Measurements from ENCODE around the gene KRT81. TPM values are rescaled to one million over a fixed set of nuclear protein-coding genes. Genes with fewer than 3 reads are reported as not detected.

Gene KRT81
- total RNA-seq, 1 donor from 2014 or later, result not detected

GRCh38 chr12:52277486-52278245 is 13.7 kb downstream of the KRT81 start:
- Histone ChIP-seq H3K9ac (ENCODE audit: low read depth in 1 of 3, low read length in 3 of 3) (no peak overlapping the region), H3K27ac (ENCODE audit: low read depth, low read length) (no peak overlapping the region), H3K27me3 (ENCODE audit: control insufficient read depth in 3 of 3, insufficient read depth in 3 of 3, low read length in 3 of 3) (peaks cover 3 to 22% (median 3%) of the 10 kb centered on the region in 3 donors), H3K36me3 (ENCODE audit: control insufficient read depth in 3 of 3, insufficient read depth in 3 of 3, low read length in 3 of 3) (no peaks in the 10 kb centered on the region), H3K4me1 (ENCODE audit: control insufficient read depth in 3 of 3, insufficient read depth in 3 of 3, low read length in 3 of 3) (peaks cover 24 to 31% (median 30%) of the 10 kb centered on the region in 3 donors), H3K9me3 (ENCODE audit: control insufficient read depth in 3 of 3, low read length in 3 of 3) (no peaks in the 10 kb centered on the region), H3K4me3 (ENCODE audit: low read length in 3 of 3) (no peak overlapping the region)

GRCh38 chr12:52275686-52276085 is 15.6 kb downstream of the KRT81 start:
- Histone ChIP-seq H3K9ac (ENCODE audit: low read depth in 1 of 3, low read length in 3 of 3) (no peak overlapping the region), H3K27ac (ENCODE audit: low read depth, low read length) (no peak overlapping the region), H3K27me3 (ENCODE audit: control insufficient read depth in 3 of 3, insufficient read depth in 3 of 3, low read length in 3 of 3) (peaks cover 3 to 24% (median 6%) of the 10 kb centered on the region in 3 donors), H3K36me3 (ENCODE audit: control insufficient read depth in 3 of 3, insufficient read depth in 3 of 3, low read length in 3 of 3) (no peaks in the 10 kb centered on the region), H3K9me3 (ENCODE audit: control insufficient read depth in 3 of 3, low read length in 3 of 3) (no peaks in the 10 kb centered on the region), H3K4me1 (ENCODE audit: control insufficient read depth in 3 of 3, insufficient read depth in 3 of 3, low read length in 3 of 3) (peaks cover 16 to 23% (median 22%) of the 10 kb centered on the region in 3 donors), H3K4me3 (ENCODE audit: low read length in 3 of 3) (no peak overlapping the region)

GRCh38 chr12:52274521-52275120 is 16.7 kb downstream of the KRT81 start, which contains the start of gene KRT86:
TSS of gene KRT86 (plus strand) at chr12:52274645. CDS start at chr12:52301917, 27,272 bp downstream.
- Histone ChIP-seq H3K27me3 (ENCODE audit: control insufficient read depth in 3 of 3, insufficient read depth in 3 of 3, low read length in 3 of 3) (peaks cover 3 to 27% (median 8%) of the 10 kb centered on the region in 3 donors), H3K9me3 (ENCODE audit: control insufficient read depth in 3 of 3, low read length in 3 of 3) (no peaks in the 10 kb centered on the region), H3K36me3 (ENCODE audit: control insufficient read depth in 3 of 3, insufficient read depth in 3 of 3, low read length in 3 of 3) (no peaks in the 10 kb centered on the region), H3K4me1 (ENCODE audit: control insufficient read depth in 3 of 3, insufficient read depth in 3 of 3, low read length in 3 of 3) (peaks cover 5 to 12% (median 11%) of the 10 kb centered on the region in 3 donors), H3K27ac (ENCODE audit: low read depth, low read length) (no peak within 1 kb of the TSS), H3K4me3 (ENCODE audit: low read length in 3 of 3) (no peak within 1 kb of the TSS), H3K9ac (ENCODE audit: low read depth in 1 of 3, low read length in 3 of 3) (no peak within 1 kb of the TSS)

DNA sequence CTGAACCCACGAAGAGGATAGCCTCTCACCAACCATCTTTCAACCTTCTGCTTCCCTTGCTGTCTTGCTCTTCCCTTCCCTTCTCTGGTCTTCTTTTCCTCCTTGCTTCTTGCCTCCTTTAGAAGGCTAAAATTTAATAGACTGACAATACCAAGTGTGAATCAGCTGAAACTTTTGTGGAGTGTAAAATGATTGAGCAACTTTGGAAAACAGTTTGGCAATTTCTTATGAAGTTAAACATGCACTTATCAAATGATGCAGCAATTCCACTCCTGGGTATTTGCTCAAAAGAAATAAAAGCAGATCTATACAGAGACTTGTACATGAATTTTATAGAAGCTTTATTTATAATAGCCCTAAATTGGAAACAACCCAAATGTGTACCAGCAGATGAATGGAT is 20.2 kb downstream of the KRT81 start:
- Histone ChIP-seq H3K36me3 (ENCODE audit: control insufficient read depth in 3 of 3, insufficient read depth in 3 of 3, low read length in 3 of 3) (no peaks in the 10 kb centered on the region), H3K4me1 (ENCODE audit: control insufficient read depth in 3 of 3, insufficient read depth in 3 of 3, low read length in 3 of 3) (no peaks in the 10 kb centered on the region), H3K27me3 (ENCODE audit: control insufficient read depth in 3 of 3, insufficient read depth in 3 of 3, low read length in 3 of 3) (peaks cover 0 to 12% (median 5%) of the 10 kb centered on the region in 3 donors), H3K27ac (ENCODE audit: low read depth, low read length) (no peak overlapping the region), H3K9me3 (ENCODE audit: control insufficient read depth in 3 of 3, low read length in 3 of 3) (no peaks in the 10 kb centered on the region), H3K9ac (ENCODE audit: low read depth in 1 of 3, low read length in 3 of 3) (no peak overlapping the region), H3K4me3 (ENCODE audit: low read length in 3 of 3) (no peak overlapping the region)

GRCh38 chr12:52270541-52271070 is 20.7 kb downstream of the KRT81 start:
- Histone ChIP-seq H3K4me1 (ENCODE audit: control insufficient read depth in 3 of 3, insufficient read depth in 3 of 3, low read length in 3 of 3) (no peaks in the 10 kb centered on the region), H3K4me3 (ENCODE audit: low read length in 3 of 3) (no peak overlapping the region), H3K27me3 (ENCODE audit: control insufficient read depth in 3 of 3, insufficient read depth in 3 of 3, low read length in 3 of 3) (peaks cover 0 to 8% (median 5%) of the 10 kb centered on the region in 3 donors), H3K9ac (ENCODE audit: low read depth in 1 of 3, low read length in 3 of 3) (no peak overlapping the region), H3K27ac (ENCODE audit: low read depth, low read length) (no peak overlapping the region), H3K36me3 (ENCODE audit: control insufficient read depth in 3 of 3, insufficient read depth in 3 of 3, low read length in 3 of 3) (no peaks in the 10 kb centered on the region), H3K9me3 (ENCODE audit: control insufficient read depth in 3 of 3, low read length in 3 of 3) (no peaks in the 10 kb centered on the region)

DNA sequence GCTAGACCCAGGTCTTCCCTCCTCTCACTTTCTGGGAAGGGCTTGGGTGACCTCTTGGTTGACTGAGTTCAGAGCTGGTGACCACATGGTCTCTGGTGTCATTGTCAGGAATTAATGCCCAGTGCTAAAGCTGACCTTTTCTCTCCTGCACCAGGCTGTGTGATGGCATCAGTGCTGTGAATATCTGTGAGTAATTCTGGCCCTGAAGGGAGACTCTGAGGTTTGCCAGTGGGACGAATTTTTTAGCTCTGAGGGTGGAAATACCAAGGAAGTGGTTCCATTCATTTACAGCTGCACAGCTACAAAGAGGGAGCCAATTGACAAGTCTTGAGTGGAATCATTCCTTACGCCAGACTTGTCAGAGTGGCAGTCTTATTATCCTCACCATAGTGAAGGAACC is 23.1 kb downstream of the KRT81 start:
- Histone ChIP-seq H3K9ac (ENCODE audit: low read depth in 1 of 3, low read length in 3 of 3) (no peak overlapping the region), H3K27ac (ENCODE audit: low read depth, low read length) (no peak overlapping the region), H3K9me3 (ENCODE audit: control insufficient read depth in 3 of 3, low read length in 3 of 3) (no peaks in the 10 kb centered on the region), H3K27me3 (ENCODE audit: control insufficient read depth in 3 of 3, insufficient read depth in 3 of 3, low read length in 3 of 3) (peaks cover 0 to 8% (median 5%) of the 10 kb centered on the region in 3 donors), H3K4me1 (ENCODE audit: control insufficient read depth in 3 of 3, insufficient read depth in 3 of 3, low read length in 3 of 3) (no peaks in the 10 kb centered on the region), H3K36me3 (ENCODE audit: control insufficient read depth in 3 of 3, insufficient read depth in 3 of 3, low read length in 3 of 3) (no peaks in the 10 kb centered on the region), H3K4me3 (ENCODE audit: low read length in 3 of 3) (no peak overlapping the region)

DNA sequence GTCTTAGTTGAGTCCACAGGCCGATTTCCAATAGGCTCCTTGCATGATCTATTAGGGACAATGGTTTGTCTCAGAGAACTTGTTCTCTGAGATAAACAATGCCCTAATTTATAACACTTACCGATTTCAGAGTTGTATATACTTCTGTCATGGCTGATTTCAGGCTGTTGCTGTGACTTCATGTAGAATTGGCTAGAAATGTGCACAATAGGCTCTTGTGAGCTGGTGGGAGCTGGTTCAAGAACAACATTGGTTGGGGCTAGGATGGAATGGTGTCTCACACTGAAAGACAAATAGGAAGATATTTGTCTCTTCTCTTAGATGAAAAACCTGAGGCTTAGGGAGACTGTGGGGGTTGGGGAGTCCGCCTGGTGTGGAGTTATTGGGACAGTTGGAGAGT is 23.6 kb downstream of the KRT81 start:
- Histone ChIP-seq H3K36me3 (ENCODE audit: control insufficient read depth in 3 of 3, insufficient read depth in 3 of 3, low read length in 3 of 3) (no peaks in the 10 kb centered on the region), H3K4me3 (ENCODE audit: low read length in 3 of 3) (no peak overlapping the region), H3K4me1 (ENCODE audit: control insufficient read depth in 3 of 3, insufficient read depth in 3 of 3, low read length in 3 of 3) (no peaks in the 10 kb centered on the region), H3K27ac (ENCODE audit: low read depth, low read length) (no peak overlapping the region), H3K9ac (ENCODE audit: low read depth in 1 of 3, low read length in 3 of 3) (no peak overlapping the region), H3K27me3 (ENCODE audit: control insufficient read depth in 3 of 3, insufficient read depth in 3 of 3, low read length in 3 of 3) (peaks cover 0 to 12% (median 5%) of the 10 kb centered on the region in 3 donors), H3K9me3 (ENCODE audit: control insufficient read depth in 3 of 3, low read length in 3 of 3) (no peaks in the 10 kb centered on the region)

DNA sequence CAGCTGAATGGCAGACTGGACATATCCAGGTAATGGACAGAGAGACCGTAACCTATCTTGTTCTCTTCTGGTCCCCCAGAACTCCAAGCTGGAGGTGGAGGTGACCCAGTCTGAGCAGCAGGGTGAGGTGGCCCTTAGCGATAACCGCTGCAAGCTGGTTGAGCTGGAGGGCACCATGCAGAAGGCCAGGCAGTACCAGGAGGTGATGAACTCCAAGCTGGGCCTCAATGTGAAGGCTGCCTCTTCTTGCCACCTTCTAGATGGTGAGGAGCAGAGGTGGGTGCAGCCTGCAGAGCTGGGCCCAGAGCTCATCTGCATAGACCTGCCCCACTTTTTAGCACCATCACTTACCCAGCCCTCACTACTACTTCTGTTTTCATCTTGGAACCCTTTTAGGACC is 24.1 kb downstream of the KRT81 start:
- peaks cover under 1 to 12% (median 5%) of the 10 kb centered on the region in 3 donors for H3K27me3 ChIP-seq (ENCODE audit: control insufficient read depth in 3 of 3, insufficient read depth in 3 of 3, low read length in 3 of 3)
- no peaks in the 10 kb centered on the region for H3K4me1 ChIP-seq (ENCODE audit: control insufficient read depth in 3 of 3, insufficient read depth in 3 of 3, low read length in 3 of 3)
- H3K4me3 ChIP-seq (ENCODE audit: low read length in 3 of 3), result no peak overlapping the region
- no peak overlapping the region for H3K27ac ChIP-seq (ENCODE audit: low read depth, low read length)
- no peaks in the 10 kb centered on the region for H3K36me3 ChIP-seq (ENCODE audit: control insufficient read depth in 3 of 3, insufficient read depth in 3 of 3, low read length in 3 of 3)
- H3K9ac ChIP-seq (ENCODE audit: low read depth in 1 of 3, low read length in 3 of 3), result no peak overlapping the region
- no peaks in the 10 kb centered on the region for H3K9me3 ChIP-seq (ENCODE audit: control insufficient read depth in 3 of 3, low read length in 3 of 3)

DNA sequence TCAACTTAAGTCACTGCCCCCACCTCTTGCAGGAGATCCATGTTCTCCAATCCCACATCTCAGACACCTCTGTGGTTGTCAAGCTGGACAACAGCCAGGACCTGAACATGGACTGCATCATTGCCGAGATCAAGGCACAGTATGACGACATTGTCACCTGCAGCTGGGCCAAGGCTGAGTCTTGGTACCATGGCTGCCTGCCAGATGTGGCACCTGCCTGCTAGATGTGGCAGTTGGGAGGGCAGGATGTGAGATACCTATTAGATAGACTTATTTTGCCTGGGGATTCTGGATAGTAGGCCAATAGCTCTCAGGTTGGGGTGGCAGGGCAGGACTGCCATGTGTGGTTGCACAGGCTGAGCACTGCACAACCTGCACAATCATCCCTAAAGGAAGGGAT is 24.8 kb downstream of the KRT81 start:
- H3K4me1 ChIP-seq (ENCODE audit: control insufficient read depth in 3 of 3, insufficient read depth in 3 of 3, low read length in 3 of 3), result no peaks in the 10 kb centered on the region
- H3K27ac ChIP-seq (ENCODE audit: low read depth, low read length), result no peak overlapping the region
- H3K36me3 ChIP-seq (ENCODE audit: control insufficient read depth in 3 of 3, insufficient read depth in 3 of 3, low read length in 3 of 3), result no peaks in the 10 kb centered on the region
- H3K4me3 ChIP-seq (ENCODE audit: low read length in 3 of 3), result no peak overlapping the region
- no peak overlapping the region for H3K9ac ChIP-seq (ENCODE audit: low read depth in 1 of 3, low read length in 3 of 3)
- H3K9me3 ChIP-seq (ENCODE audit: control insufficient read depth in 3 of 3, low read length in 3 of 3), result no peaks in the 10 kb centered on the region
- H3K27me3 ChIP-seq (ENCODE audit: control insufficient read depth in 3 of 3, insufficient read depth in 3 of 3, low read length in 3 of 3), result peaks cover 6 to 12% (median 8%) of the 10 kb centered on the region in 3 donors

DNA sequence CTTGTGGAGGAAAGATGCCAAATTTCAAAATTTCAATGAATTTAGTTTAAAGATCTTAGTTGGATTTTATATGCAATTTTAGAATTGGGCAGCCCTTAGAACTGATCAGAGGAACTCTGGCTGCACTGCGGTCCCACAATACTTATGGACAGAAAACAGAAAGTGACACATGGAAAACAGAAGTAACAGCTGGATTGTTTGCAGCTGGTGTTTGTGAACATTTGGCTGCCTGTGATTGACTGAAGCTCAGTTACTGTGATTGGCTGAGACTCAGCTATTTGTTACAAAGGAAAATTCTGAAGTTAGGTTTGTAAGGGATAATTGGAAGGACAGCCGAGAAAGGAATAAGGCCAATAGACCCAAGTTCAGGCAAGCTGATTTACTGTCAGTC is 26.9 kb downstream of the KRT81 start:
- Histone ChIP-seq H3K4me1 (ENCODE audit: control insufficient read depth in 3 of 3, insufficient read depth in 3 of 3, low read length in 3 of 3) (no peaks in the 10 kb centered on the region), H3K36me3 (ENCODE audit: control insufficient read depth in 3 of 3, insufficient read depth in 3 of 3, low read length in 3 of 3) (no peaks in the 10 kb centered on the region), H3K9me3 (ENCODE audit: control insufficient read depth in 3 of 3, low read length in 3 of 3) (no peaks in the 10 kb centered on the region), H3K9ac (ENCODE audit: low read depth in 1 of 3, low read length in 3 of 3) (no peak overlapping the region), H3K27ac (ENCODE audit: low read depth, low read length) (no peak overlapping the region), H3K27me3 (ENCODE audit: control insufficient read depth in 3 of 3, insufficient read depth in 3 of 3, low read length in 3 of 3) (peaks cover 6 to 9% (median 9%) of the 10 kb centered on the region in 3 donors), H3K4me3 (ENCODE audit: low read length in 3 of 3) (no peak overlapping the region)

All from skeletal muscle tissue (tissue), 4 donors.